SK-N-SH (cell line): Measurements from ENCODE around the gene RPS28. TPM values are rescaled to one million over a fixed set of nuclear protein-coding genes. Genes with fewer than 3 reads are reported as not detected.
A peak's percentile ranks its signal among the peaks of the same experiment; 100 is the strongest.
"Not testable (repeated sequence)": the region's sequence is repeated elsewhere in the genome, so short reads cannot be mapped to it uniquely, and the experiment has no call there.

Experiments
- CTCF ChIA-PET: fragments of 300-600, 350-600 bp; formaldehyde crosslinking; extraction: SDS; loops from one replicate; lab custom pipeline; 2021; lab: Yijun Ruan, JAX
- POLR2A ChIA-PET: fragments of 350-600 bp; sonication (Branson Sonifier 250); formaldehyde crosslinking; extraction: SDS; loops from one replicate; lab custom pipeline; 2020; ENCODE audit warnings: antibody characterized with exemption, inconsistent platforms; lab: Yijun Ruan, JAX
- DNase-seq: peaks from one replicate; pipeline ENCODE4 v3.0.0; 2012
- H2AFZ ChIP-seq: fragments of 200-600 bp; sonication (generic); 2 replicates; pipeline ENCODE4 v1.8.1; 2016; ENCODE audit warnings: antibody characterized with exemption, mild to moderate bottlenecking, low read depth
- H3F3A ChIP-seq: fragments of 200-600 bp; sonication (generic); replicated peaks from 2 replicates; pipeline ENCODE3; 2016; ENCODE audit warnings: antibody characterized with exemption, mild to moderate bottlenecking; ENCODE audit not compliant: insufficient read depth
- H3K27ac ChIP-seq, 2 experiments: fragments of 200-500 bp in 1 of 2; fragments of 200-600 bp in 1 of 2; sonication (Bioruptor generic) in 1 of 2; sonication (generic), shearing (Covaris generic) in 1 of 2; 2 replicates each; pipeline versions ENCODE4 v1.5.1 to v1.6.1; 2014 to 2016; ENCODE audit warnings: low read depth in 2 of 2, inconsistent platforms in 1 of 2, low read length in 1 of 2, mild to moderate bottlenecking in 1 of 2, mixed read lengths in 1 of 2
- H3K27me3 ChIP-seq: fragments of 200-600 bp; sonication (generic), shearing (Covaris generic); 2 replicates; pipeline ENCODE4 v1.6.1; 2016; ENCODE audit warnings: mixed run types; ENCODE audit not compliant: insufficient read depth
- H3K36me3 ChIP-seq, 2 experiments: fragments of 200-500 bp in 1 of 2; fragments of 200-600 bp in 1 of 2; sonication (Bioruptor generic) in 1 of 2; sonication (generic) in 1 of 2; replicated peaks in 1 of 2; 2 replicates each; pipeline versions ENCODE3 to v1.5.1; 2014 to 2016; ENCODE audit warnings: low read length in 1 of 2, mild to moderate bottlenecking in 1 of 2; ENCODE audit not compliant: insufficient read depth in 2 of 2, control insufficient read depth in 1 of 2
- H3K4me1 ChIP-seq, 2 experiments: fragments of 200-500 bp in 1 of 2; fragments of 200-600 bp in 1 of 2; sonication (Bioruptor generic) in 1 of 2; sonication (generic), shearing (Covaris generic) in 1 of 2; 2 replicates each; pipeline versions ENCODE4 v1.5.1 to v1.6.1; 2014 to 2016; ENCODE audit warnings: low read depth in 1 of 2, low read length in 1 of 2, mixed run types in 1 of 2; ENCODE audit not compliant: insufficient read depth in 2 of 2, control insufficient read depth in 1 of 2
- H3K4me2 ChIP-seq: fragments of 200-600 bp; sonication (generic), shearing (Covaris generic); 2 replicates; pipeline ENCODE4 v1.6.1; 2017; ENCODE audit warnings: mixed run types
- H3K4me3 ChIP-seq, 2 experiments: fragments of 200-500 bp in 1 of 2; fragments of 200-600 bp in 1 of 2; sonication (Bioruptor generic) in 1 of 2; sonication (generic), shearing (Covaris generic) in 1 of 2; 2 replicates each; pipeline versions ENCODE4 v1.5.1 to v1.8.1; 2014 to 2016; ENCODE audit warnings: low read depth in 2 of 2, inconsistent platforms in 1 of 2, low read length in 1 of 2, mild to moderate bottlenecking in 1 of 2, mixed read lengths in 1 of 2, moderate library complexity in 1 of 2
- H3K79me2 ChIP-seq: fragments of 200-600 bp; sonication (generic); 2 replicates; pipeline ENCODE4 v1.8.1; 2017; ENCODE audit warnings: mild to moderate bottlenecking; ENCODE audit not compliant: insufficient read depth
- H3K9ac ChIP-seq: fragments of 200-600 bp; sonication (generic); 2 replicates; pipeline ENCODE4 v1.6.1; 2017; ENCODE audit warnings: mixed run types
- H3K9me2 ChIP-seq: fragments of 200-600 bp; sonication (generic); 2 replicates; pipeline ENCODE4 v1.6.1; 2017; ENCODE audit warnings: mixed run types
- H3K9me3 ChIP-seq: fragments of 200-600 bp; sonication (generic); 2 replicates; pipeline ENCODE4 v1.6.1; 2017; ENCODE audit warnings: mixed run types, mild to moderate bottlenecking, moderate library complexity
- H4K20me1 ChIP-seq: fragments of 200-600 bp; sonication (generic); 2 replicates; pipeline ENCODE4 v1.6.1; 2017; ENCODE audit warnings: mild to moderate bottlenecking, mixed run types; ENCODE audit not compliant: insufficient read depth
- CHD2 ChIP-seq: fragments of 150-350 bp; IDR thresholded peaks from 2 replicates; pipeline ENCODE4 v1.6.1; 2018; ENCODE audit warnings: low read length; ENCODE audit not compliant: partially characterized antibody
- ELF1 ChIP-seq: IDR thresholded peaks from 2 replicates; pipeline ENCODE4 v1.4.0; 2012
- FOSL2 ChIP-seq: IDR thresholded peaks from 2 replicates; pipeline ENCODE4 v1.4.0; 2012; ENCODE audit warnings: low read depth, mild to moderate bottlenecking, moderate library complexity, borderline replicate concordance
- NFIC ChIP-seq: IDR thresholded peaks from 2 replicates; pipeline ENCODE4 v1.4.0; 2012; ENCODE audit warnings: borderline replicate concordance
- NRF1 ChIP-seq: IDR thresholded peaks from 2 replicates; pipeline ENCODE4 v1.6.1; 2012; ENCODE audit warnings: low read depth, mild to moderate bottlenecking, low read length
- RCOR1 ChIP-seq: fragments of 150-350 bp; IDR thresholded peaks from 2 replicates; pipeline ENCODE4 v1.6.1; 2017; ENCODE audit warnings: antibody characterized with exemption, low read length
- RFX5 ChIP-seq: IDR thresholded peaks from 2 replicates; pipeline ENCODE4 v1.6.1; 2012; ENCODE audit warnings: mild to moderate bottlenecking, improper control_type of control experiment, low read length
- TEAD4 ChIP-seq: IDR thresholded peaks from 2 replicates; pipeline ENCODE4 v1.4.0; 2012; ENCODE audit warnings: mild to moderate bottlenecking, borderline replicate concordance; ENCODE audit not compliant: insufficient read depth
- WGBS: methylation state at CpG from one replicate; pipeline ENCODE4 v1.1.6; 2017; ENCODE audit warnings: low lambda C conversion rate; 5-methylcytosine and 5-hydroxymethylcytosine counted together
- polyA plus RNA-seq, 3 experiments: library from polyadenylated mRNA; depleted of rRNA; stranded (reverse); fragments of >200 nt; gene quantifications; 2 replicates each; pipeline ENCODE4 v1.2.3, GENCODE V29; 2012
- TF ChIP-seq, protein P1 (sequence below): IDR thresholded peaks from 2 replicates; pipeline ENCODE4; 2012
- TF ChIP-seq, protein P2 (sequence below): IDR thresholded peaks from 2 replicates; pipeline ENCODE4 v1.4.0; 2012; ENCODE audit warnings: low read depth, borderline replicate concordance

Gene RPS28
- polyA plus RNA-seq, 1 of the 3 experiments (the other 2 are of a cell fraction) = 601 TPM

DNA sequence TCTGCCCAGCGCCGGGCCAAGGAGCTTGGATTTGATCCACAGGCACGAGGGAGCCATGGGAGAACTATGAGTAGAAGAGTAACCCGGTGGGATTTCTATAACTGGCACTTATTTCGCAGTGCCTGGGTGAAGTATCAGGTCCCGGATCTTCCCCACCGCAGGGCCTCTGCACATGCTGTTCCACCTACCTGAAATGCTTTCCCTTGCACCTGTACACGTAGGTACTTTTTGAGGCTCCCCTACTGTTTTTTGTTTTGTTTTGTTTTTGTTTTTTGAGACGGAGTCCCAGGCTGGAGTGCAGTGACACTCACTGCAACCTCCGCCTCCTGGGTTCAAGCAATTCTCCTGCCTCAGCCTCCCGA lies 22.2 kb downstream of the RPS28 start:
- H3K9me2 ChIP-seq = no peaks in the 10 kb centered on the region
- DNase-seq = no peak
- peak overlapping the region; percentile 68; the same call in 1 of the 2 replicates for H2AFZ ChIP-seq
- H4K20me1 ChIP-seq = no peaks in the 10 kb centered on the region
- H3K4me2 ChIP-seq = 0 out of 2 replicates have a peak overlapping the region, but pooled peaks have one; percentile 37
- H3K4me3 ChIP-seq = peak overlapping the region in 1 of 2 experiments; percentile 39; a peak in 1 of 4 replicates
- peaks cover under 1% of the 10 kb centered on the region; the same call in 1 of the 2 replicates for H3K27me3 ChIP-seq
- H3F3A ChIP-seq = peaks cover 3% of the 10 kb centered on the region
- WGBS = 40% methylated on average over 11 of the region's 11 CpGs
- no peaks in the 10 kb centered on the region for H3K79me2 ChIP-seq
- H3K4me1 ChIP-seq = no peaks in the 10 kb centered on the region; a peak in 1 of 4 replicates
- POLR2A ChIA-PET = no interaction called here
- H3K9me3 ChIP-seq = no peaks in the 10 kb centered on the region
- TF ChIP-seq RCOR1 (no peak), NRF1 (no peak), TEAD4 (no peak), NFIC (no peak), ELF1 (no peak), CHD2 (no peak), FOSL2 (no peak), RFX5 (no peak)
- TF ChIP-seq, protein P1, sequence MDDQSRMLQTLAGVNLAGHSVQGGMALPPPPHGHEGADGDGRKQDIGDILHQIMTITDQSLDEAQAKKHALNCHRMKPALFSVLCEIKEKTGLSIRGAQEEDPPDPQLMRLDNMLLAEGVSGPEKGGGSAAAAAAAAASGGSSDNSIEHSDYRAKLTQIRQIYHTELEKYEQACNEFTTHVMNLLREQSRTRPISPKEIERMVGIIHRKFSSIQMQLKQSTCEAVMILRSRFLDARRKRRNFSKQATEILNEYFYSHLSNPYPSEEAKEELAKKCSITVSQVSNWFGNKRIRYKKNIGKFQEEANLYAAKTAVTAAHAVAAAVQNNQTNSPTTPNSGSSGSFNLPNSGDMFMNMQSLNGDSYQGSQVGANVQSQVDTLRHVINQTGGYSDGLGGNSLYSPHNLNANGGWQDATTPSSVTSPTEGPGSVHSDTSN = no peak
- TF ChIP-seq, protein P2, sequence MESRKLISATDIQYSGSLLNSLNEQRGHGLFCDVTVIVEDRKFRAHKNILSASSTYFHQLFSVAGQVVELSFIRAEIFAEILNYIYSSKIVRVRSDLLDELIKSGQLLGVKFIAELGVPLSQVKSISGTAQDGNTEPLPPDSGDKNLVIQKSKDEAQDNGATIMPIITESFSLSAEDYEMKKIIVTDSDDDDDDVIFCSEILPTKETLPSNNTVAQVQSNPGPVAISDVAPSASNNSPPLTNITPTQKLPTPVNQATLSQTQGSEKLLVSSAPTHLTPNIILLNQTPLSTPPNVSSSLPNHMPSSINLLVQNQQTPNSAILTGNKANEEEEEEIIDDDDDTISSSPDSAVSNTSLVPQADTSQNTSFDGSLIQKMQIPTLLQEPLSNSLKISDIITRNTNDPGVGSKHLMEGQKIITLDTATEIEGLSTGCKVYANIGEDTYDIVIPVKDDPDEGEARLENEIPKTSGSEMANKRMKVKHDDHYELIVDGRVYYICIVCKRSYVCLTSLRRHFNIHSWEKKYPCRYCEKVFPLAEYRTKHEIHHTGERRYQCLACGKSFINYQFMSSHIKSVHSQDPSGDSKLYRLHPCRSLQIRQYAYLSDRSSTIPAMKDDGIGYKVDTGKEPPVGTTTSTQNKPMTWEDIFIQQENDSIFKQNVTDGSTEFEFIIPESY = no peak
- CTCF ChIA-PET = interaction anchor here (1.4 to 6.5 kb wide), 5 partner anchors 9 to 237 kb away, joined by 4 to 61 read pairs (median 6); no protein-coding TSS in a partner anchor
- no peak overlapping the region for H3K27ac ChIP-seq
- no peaks in the 10 kb centered on the region for H3K36me3 ChIP-seq
- no peak overlapping the region for H3K9ac ChIP-seq

DNA sequence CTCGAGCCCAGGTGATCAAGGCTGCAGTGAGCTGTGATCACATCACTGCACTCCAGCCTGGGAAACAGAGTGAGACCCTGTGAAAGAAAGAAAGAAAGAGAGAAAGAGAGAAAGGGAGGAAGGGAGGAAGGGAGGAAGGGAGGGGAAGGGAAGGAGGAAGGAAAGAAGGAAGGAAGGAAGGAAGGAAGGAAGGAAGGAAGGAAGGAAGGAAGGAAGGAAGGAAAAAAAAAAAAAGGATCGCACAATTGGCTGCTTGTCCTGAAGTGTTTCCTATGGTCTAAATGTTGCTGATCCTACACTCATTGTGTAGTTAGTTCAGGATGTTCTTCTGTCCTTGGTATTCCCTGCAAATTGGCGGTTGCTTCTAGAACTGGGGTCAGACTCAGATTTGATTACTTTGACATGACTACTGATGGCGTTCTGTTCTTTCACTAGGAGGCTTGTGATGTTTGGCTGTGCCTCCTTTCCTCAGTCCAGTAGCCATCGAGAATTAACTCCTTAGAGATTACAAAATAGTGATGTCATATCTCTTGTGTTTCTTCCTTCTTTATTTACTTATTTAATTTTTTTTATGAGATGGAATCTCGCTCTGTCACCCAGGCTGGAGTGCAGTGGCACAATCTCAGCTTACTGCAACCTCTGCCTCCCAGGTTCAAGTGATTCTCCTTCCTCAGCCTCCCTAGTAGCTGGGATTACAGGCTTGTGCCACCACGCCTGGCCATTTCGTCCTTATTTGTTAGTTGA lies 28.5 kb downstream of the RPS28 start:
- DNase-seq, H3K79me2 ChIP-seq, H3K4me2 ChIP-seq, H3K9ac ChIP-seq, H3K9me2 ChIP-seq, H3K4me3 ChIP-seq, H3K27ac ChIP-seq, POLR2A ChIA-PET, H3K9me3 ChIP-seq, H3K27me3 ChIP-seq, H4K20me1 ChIP-seq, H3K36me3 ChIP-seq, H3K4me1 ChIP-seq, H2AFZ ChIP-seq: not testable (repeated sequence)
- H3F3A ChIP-seq = peaks cover 14% of the 10 kb centered on the region
- WGBS = 69% methylated on average over 8 of the region's 8 CpGs
- CTCF ChIA-PET = interaction anchor here (0.8 to 1.8 kb wide), 3 partner anchors 10 to 48 kb away, joined by 3 to 5 read pairs (median 3); no protein-coding TSS in a partner anchor
